ENCODE data around the gene SHISA7. TPM values are rescaled to one million over a fixed set of nuclear protein-coding genes. Genes with fewer than 3 reads are reported as not detected.

SHISA7 gene
- total RNA-seq, 2 experiments from 2014 or later, result not detected

GRCh38 chr19:55479451-55480230, 36.5 kb upstream of the SHISA7 start:
- intact Hi-C loops (cut with micrococcal nuclease; ENCODE audit: unreplicated experiment), result no loop called here
- CTCF ChIA-PET (ENCODE audit: unreplicated experiment), result no interaction called here
- no peak for DNase-seq (ENCODE audit: low spot score)
- no peak overlapping the region for H2AFZ ChIP-seq (ENCODE audit: low read length)
- no peak overlapping the region for H3K27ac ChIP-seq (ENCODE audit: low read depth, low read length, poor library complexity, severe bottlenecking)
- no peaks in the 10 kb centered on the region for H4K20me1 ChIP-seq (ENCODE audit: insufficient read depth, low read length)
- peaks cover 31% of the 10 kb centered on the region for H3K4me1 ChIP-seq (ENCODE audit: insufficient read depth, low read length, poor library complexity, severe bottlenecking)
- TF ChIP-seq EZH2phosphoT487 (IDR thresholded peaks at IDR 0.05; ENCODE audit: borderline replicate concordance, low read depth, low read length), result no peak
- TF ChIP-seq CTCF (conservative IDR thresholded peaks at IDR 0.05; ENCODE audit: low read length), result no peak
- H3K4me2 ChIP-seq (ENCODE audit: low read length), result no peak overlapping the region
- no peaks in the 10 kb centered on the region for H3K9me2 ChIP-seq (ENCODE audit: insufficient read depth, low read length)
- POLR2A ChIA-PET, result interaction anchor here (0.6 kb wide), 1 partner anchor 359 kb away, joined by 3 read pairs; no protein-coding TSS in a partner anchor
- no peaks in the 10 kb centered on the region for H3K9me3 ChIP-seq (ENCODE audit: low read length)
- no TSS peak for BruUV-seq (replicated peaks)
- no peaks in the 10 kb centered on the region; the same call in 1 of the 2 replicates for H3K36me3 ChIP-seq (ENCODE audit: insufficient read depth, low read length)
- H3K79me2 ChIP-seq (ENCODE audit: insufficient read depth, low read depth, low read length), result peaks cover 13% of the 10 kb centered on the region; the same call in 1 of the 2 replicates
- no peak overlapping the region for H3K4me3 ChIP-seq (ENCODE audit: low read depth, low read length, poor library complexity, severe bottlenecking)

- Histone ChIP-seq H3K9me3 (ENCODE audit: low read length) (no peaks in the 10 kb centered on the region), H4K20me1 (ENCODE audit: insufficient read depth, low read length) (no peaks in the 10 kb centered on the region), H2AFZ (ENCODE audit: low read length) (no peak overlapping the region), H3K79me2 (ENCODE audit: insufficient read depth, low read depth, low read length) (peaks cover 13% of the 10 kb centered on the region; the same call in 1 of the 2 replicates), H3K4me2 (ENCODE audit: low read length) (no peak overlapping the region), H3K27ac (ENCODE audit: low read depth, low read length, poor library complexity, severe bottlenecking) (no peak overlapping the region), H3K9me2 (ENCODE audit: insufficient read depth, low read length) (no peaks in the 10 kb centered on the region), H3K36me3 (ENCODE audit: insufficient read depth, low read length) (no peaks in the 10 kb centered on the region; the same call in 1 of the 2 replicates), H3K4me1 (ENCODE audit: insufficient read depth, low read length, poor library complexity, severe bottlenecking) (peaks cover 25% of the 10 kb centered on the region), H3K4me3 (ENCODE audit: low read depth, low read length, poor library complexity, severe bottlenecking) (no peak overlapping the region)
- intact Hi-C loops (cut with micrococcal nuclease; ENCODE audit: unreplicated experiment), result no loop called here
- DNase-seq (ENCODE audit: low spot score), result no peak
- CTCF ChIA-PET (ENCODE audit: unreplicated experiment), result interaction anchor here (0.6 kb wide), 1 partner anchor 74 kb away, joined by 3 read pairs; no protein-coding TSS in a partner anchor
- no TSS peak for BruUV-seq (replicated peaks)
- POLR2A ChIA-PET, result no interaction called here
- no peak for TF ChIP-seq CTCF (conservative IDR thresholded peaks at IDR 0.05; ENCODE audit: low read length)
- no peak for TF ChIP-seq EZH2phosphoT487 (IDR thresholded peaks at IDR 0.05; ENCODE audit: borderline replicate concordance, low read depth, low read length)
Observed at GRCh38 chr19:55479045-55479444, 35.9 kb upstream of the SHISA7 start.

- TF ChIP-seq EZH2phosphoT487 (IDR thresholded peaks at IDR 0.05; ENCODE audit: borderline replicate concordance, low read depth, low read length), result no peak
- no peak for TF ChIP-seq CTCF (conservative IDR thresholded peaks at IDR 0.05; ENCODE audit: low read length)
- Histone ChIP-seq H3K9me2 (ENCODE audit: insufficient read depth, low read length) (no peaks in the 10 kb centered on the region), H3K27ac (ENCODE audit: low read depth, low read length, poor library complexity, severe bottlenecking) (no peak overlapping the region), H3K9me3 (ENCODE audit: low read length) (no peaks in the 10 kb centered on the region), H3K4me3 (ENCODE audit: low read depth, low read length, poor library complexity, severe bottlenecking) (no peak overlapping the region), H3K4me1 (ENCODE audit: insufficient read depth, low read length, poor library complexity, severe bottlenecking) (peaks cover 25% of the 10 kb centered on the region), H3K36me3 (ENCODE audit: insufficient read depth, low read length) (no peaks in the 10 kb centered on the region; the same call in 1 of the 2 replicates), H3K79me2 (ENCODE audit: insufficient read depth, low read depth, low read length) (peaks cover 13% of the 10 kb centered on the region; the same call in 1 of the 2 replicates), H2AFZ (ENCODE audit: low read length) (no peak overlapping the region), H4K20me1 (ENCODE audit: insufficient read depth, low read length) (no peaks in the 10 kb centered on the region), H3K4me2 (ENCODE audit: low read length) (peak overlapping the region; percentile 68)
- CTCF ChIA-PET (ENCODE audit: unreplicated experiment), result no interaction called here
- intact Hi-C loops (cut with micrococcal nuclease; ENCODE audit: unreplicated experiment), result no loop called here
- DNase-seq (ENCODE audit: low spot score), result no peak
- no TSS peak for BruUV-seq (replicated peaks)
- POLR2A ChIA-PET, result interaction anchor here (0.5 kb wide), 1 partner anchor 29 kb away, joined by 3 read pairs; no protein-coding TSS in a partner anchor
Observed at GRCh38 chr19:55478364-55478763, 35.3 kb upstream of the SHISA7 start.
